Measurements from ENCODE around the gene NFKB1.

- TF ChIP-seq CTCF (IDR thresholded peaks at IDR 0.05) (no peak), EZH2 (IDR thresholded peaks at IDR 0.05; ENCODE audit: borderline replicate concordance, insufficient read depth, low read depth, low read length, poor library complexity, severe bottlenecking) (no peak)
Observed at GRCh38 chr4:102565696-102566095, 64.5 kb downstream of the NFKB1 start.

All from B cell (primary cell).